H9 (cell line): ENCODE measurements around the gene USF3. TPM values are rescaled to one million over a fixed set of nuclear protein-coding genes. Genes with fewer than 3 reads are reported as not detected.

Experiments
- DNase-seq: peaks from one replicate; pipeline ENCODE4 v3.0.0-alpha.2; 2017
- H2AFZ ChIP-seq: one replicate; pipeline ENCODE4 v1.6.1; 2013; ENCODE audit warnings: mild to moderate bottlenecking, low read length, control low read depth, moderate library complexity
- H2AK5ac ChIP-seq: 2 replicates; pipeline ENCODE4 v1.6.1; 2013; ENCODE audit warnings: low read length, control low read depth, mixed read lengths; ENCODE audit not compliant: insufficient read length
- H2BK120ac ChIP-seq: one replicate; pipeline ENCODE4 v1.6.1; 2013; ENCODE audit warnings: low read depth, mild to moderate bottlenecking, low read length, control low read depth, inconsistent platforms; ENCODE audit not compliant: poor library complexity, severe bottlenecking
- H2BK12ac ChIP-seq: 2 replicates; pipeline ENCODE4 v1.6.1; 2013; ENCODE audit warnings: low read length, control low read depth, mixed read lengths, low read depth; ENCODE audit not compliant: insufficient read length
- H2BK15ac ChIP-seq: 2 replicates; pipeline ENCODE4 v1.6.1; 2013; ENCODE audit warnings: low read depth, low read length, control low read depth
- H2BK20ac ChIP-seq: one replicate; pipeline ENCODE4 v1.6.1; 2013; ENCODE audit warnings: low read depth, mild to moderate bottlenecking, low read length, control low read depth, inconsistent platforms; ENCODE audit not compliant: poor library complexity, severe bottlenecking
- H2BK5ac ChIP-seq: 2 replicates; pipeline ENCODE4 v1.6.1; 2013; ENCODE audit warnings: low read length, control low read depth, mixed read lengths; ENCODE audit not compliant: insufficient read length
- H3K14ac ChIP-seq: 2 replicates; pipeline ENCODE4 v1.6.1; 2013; ENCODE audit warnings: low read length, control low read depth; ENCODE audit not compliant: insufficient read depth
- H3K18ac ChIP-seq: 2 replicates; pipeline ENCODE4 v1.6.1; 2013; ENCODE audit warnings: low read depth, mild to moderate bottlenecking, mixed read lengths, low read length, control low read depth; ENCODE audit not compliant: insufficient read length
- H3K23ac ChIP-seq: 2 replicates; pipeline ENCODE4 v1.6.1; 2013; ENCODE audit warnings: low read length, control low read depth, mixed read lengths, low read depth; ENCODE audit not compliant: insufficient read length
- H3K23me2 ChIP-seq: 2 replicates; pipeline ENCODE4 v1.6.1; 2013; ENCODE audit warnings: low read depth, mild to moderate bottlenecking, mixed read lengths, low read length, control low read depth; ENCODE audit not compliant: insufficient read length, poor library complexity, severe bottlenecking
- H3K27ac ChIP-seq: 2 replicates; pipeline ENCODE4 v1.5.1; 2013; ENCODE audit warnings: low read length, control low read depth, mixed read lengths, low read depth; ENCODE audit not compliant: insufficient read length
- H3K27me3 ChIP-seq: 2 replicates; pipeline ENCODE4 v1.6.1; 2013; ENCODE audit warnings: low read length, control low read depth, inconsistent platforms; ENCODE audit not compliant: insufficient read depth
- H3K4ac ChIP-seq: 2 replicates; pipeline ENCODE4 v1.6.1; 2013; ENCODE audit warnings: low read depth, mild to moderate bottlenecking, control low read depth, inconsistent platforms, low read length, moderate library complexity
- H3K4me1 ChIP-seq: 2 replicates; pipeline ENCODE4 v1.6.1; 2013; ENCODE audit warnings: low read length, control low read depth, inconsistent platforms; ENCODE audit not compliant: insufficient read depth
- H3K4me2 ChIP-seq: 2 replicates; pipeline ENCODE4 v1.6.1; 2013; ENCODE audit warnings: low read length, control low read depth, mixed read lengths; ENCODE audit not compliant: insufficient read length, insufficient read depth
- H3K56ac ChIP-seq: 2 replicates; pipeline ENCODE4 v1.6.1; 2013; ENCODE audit warnings: low read depth, mild to moderate bottlenecking, mixed read lengths, low read length, control low read depth; ENCODE audit not compliant: insufficient read length
- H3K79me1 ChIP-seq: 2 replicates; pipeline ENCODE4 v1.6.1; 2013; ENCODE audit warnings: low read depth, mild to moderate bottlenecking, moderate library complexity, low read length, control low read depth, inconsistent platforms; ENCODE audit not compliant: insufficient read depth, poor library complexity, severe bottlenecking
- H3K79me2 ChIP-seq: 2 replicates; pipeline ENCODE4 v1.6.1; 2013; ENCODE audit warnings: low read length, control low read depth, inconsistent platforms; ENCODE audit not compliant: insufficient read depth
- H3K9ac ChIP-seq: 2 replicates; pipeline ENCODE4 v1.6.1; 2013; ENCODE audit warnings: low read length, control low read depth, mixed read lengths; ENCODE audit not compliant: insufficient read length; ENCODE audit errors: extremely low read depth
- H3K9me3 ChIP-seq: one replicate; pipeline ENCODE4 v1.6.1; 2013; ENCODE audit warnings: low read depth, low read length, inconsistent platforms; ENCODE audit not compliant: control insufficient read depth
- H3T11ph ChIP-seq: one replicate; pipeline ENCODE4 v1.6.1; 2013; ENCODE audit warnings: mild to moderate bottlenecking, low read length, control low read depth, inconsistent platforms
- H4K20me1 ChIP-seq: one replicate; pipeline ENCODE4 v1.6.1; 2013; ENCODE audit not compliant: control insufficient read depth, insufficient read length, insufficient read depth
- H4K5ac ChIP-seq: 2 replicates; pipeline ENCODE4 v1.6.1; 2013; ENCODE audit warnings: low read depth, mild to moderate bottlenecking, mixed read lengths, low read length, control low read depth; ENCODE audit not compliant: insufficient read length
- H4K8ac ChIP-seq: replicated peaks from 2 replicates; pipeline ENCODE4 v1.6.1; 2013; ENCODE audit warnings: low read length, control low read depth, mixed read lengths, low read depth; ENCODE audit not compliant: insufficient read length
- H4K91ac ChIP-seq: 2 replicates; pipeline ENCODE4 v1.6.1; 2013; ENCODE audit warnings: low read depth, mild to moderate bottlenecking, moderate library complexity, mixed read lengths, low read length, control low read depth; ENCODE audit not compliant: insufficient read length
- H3K27ac Mint-ChIP-seq, 3 experiments: 2 replicates in 2 of 3; 3 replicates in 1 of 3; pipeline ENCODE4 v1.8.0; 2020 to 2021; ENCODE audit warnings: mixed read lengths in 3 of 3, mild to moderate bottlenecking in 1 of 3, moderate library complexity in 1 of 3
- H3K27me3 Mint-ChIP-seq: 2 replicates; pipeline ENCODE4 v1.8.0; 2021; ENCODE audit warnings: low read depth, mild to moderate bottlenecking, moderate library complexity, mixed read lengths
- H3K36me3 Mint-ChIP-seq, 3 experiments: 2 replicates in 2 of 3; 3 replicates in 1 of 3; pipeline ENCODE4 v1.8.0; 2020 to 2021; ENCODE audit warnings: low read depth in 3 of 3, mixed read lengths in 3 of 3; ENCODE audit not compliant: insufficient read depth in 1 of 3
- H3K4me1 Mint-ChIP-seq, 2 experiments: 2 replicates each; pipeline ENCODE4 v1.8.0; 2020; ENCODE audit warnings: mixed read lengths in 2 of 2
- H3K4me3 Mint-ChIP-seq, 2 experiments: 2 replicates in 1 of 2; 3 replicates in 1 of 2; pipeline ENCODE4 v1.8.0; 2020 to 2021; ENCODE audit warnings: mild to moderate bottlenecking in 2 of 2, mixed read lengths in 2 of 2, moderate library complexity in 1 of 2
- H3K9me3 Mint-ChIP-seq, 2 experiments: 2 replicates in 1 of 2; 3 replicates in 1 of 2; pipeline ENCODE4 v1.8.0; 2020; ENCODE audit warnings: mild to moderate bottlenecking in 2 of 2, mixed read lengths in 2 of 2, moderate library complexity in 1 of 2
- CTCF ChIP-seq: fragments of 200-600 bp; sonication (generic); conservative IDR thresholded peaks from 3 replicates; pipeline ENCODE4 v1.8.0; 2021; ENCODE audit warnings: antibody characterized with exemption, mild to moderate bottlenecking
- WGBS: extraction: QIAGEN DNeasy Blood & Tissue Kit; methylation state at CpG from one replicate; pipeline ENCODE4 v1.1.7; 2013; ENCODE audit warnings: missing lambda C conversion rate, low lambda C conversion rate, mixed read lengths; ENCODE audit not compliant: insufficient read length; ENCODE audit errors: extremely low coverage; 5-methylcytosine and 5-hydroxymethylcytosine counted together
- total RNA-seq: library from RNA; stranded (reverse); gene quantifications from 2 replicates; pipeline ENCODE4 v1.2.1, GENCODE V29; 2021

Gene USF3
- total RNA-seq, 1 experiment from 2014 or later = 13.8 TPM

DNA sequence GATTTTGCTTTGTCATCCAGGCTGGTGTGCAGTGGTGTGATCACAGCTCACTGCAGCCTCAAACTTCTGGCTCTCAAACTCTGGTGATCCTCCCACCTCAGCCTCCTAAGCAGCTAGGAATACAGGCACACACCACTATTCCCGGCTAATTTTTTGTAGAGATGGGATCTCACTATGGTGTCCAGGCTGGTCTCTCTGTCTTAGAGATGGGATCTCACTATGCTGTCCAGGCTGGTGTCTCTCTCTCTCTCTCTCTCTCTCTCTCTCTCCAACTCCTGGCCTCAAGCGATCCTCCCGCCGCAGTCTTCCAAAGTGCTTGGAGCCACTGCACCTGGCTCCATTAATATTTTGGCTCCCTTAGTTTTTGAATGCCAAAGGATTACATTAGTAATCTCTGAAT is 17.7 kb downstream of the USF3 start:
- WGBS = no CpG with 5 or more reads among the region's 4 CpGs
- Histone ChIP-seq H3K18ac (no peak overlapping the region), H3T11ph (no peak overlapping the region), H2AFZ (no peak overlapping the region), H3K4me1 (peaks cover 4% of the 10 kb centered on the region; the same call in 1 of the 2 replicates), H3K4me2 (no peak overlapping the region), H3K27me3 (no peaks in the 10 kb centered on the region), H4K91ac (no peak overlapping the region), H3K27ac (no peak overlapping the region), H2AK5ac (no peak overlapping the region), H4K8ac (no peak overlapping the region), H4K5ac (no peak overlapping the region), H2BK20ac (no peak overlapping the region), H2BK15ac (no peak overlapping the region), H2BK5ac (no peak overlapping the region), H3K79me2 (no peaks in the 10 kb centered on the region), H4K20me1 (no peaks in the 10 kb centered on the region), H3K56ac (no peak overlapping the region), H3K23ac (no peak overlapping the region), H3K23me2 (no peaks in the 10 kb centered on the region), H2BK120ac (no peak overlapping the region), H3K9me3 (no peaks in the 10 kb centered on the region), H3K4ac (no peak overlapping the region), H3K79me1 (no peaks in the 10 kb centered on the region), H2BK12ac (no peak overlapping the region), H3K9ac (no peak overlapping the region), H3K14ac (no peak overlapping the region)
- Mint-ChIP-seq H3K4me1 (peaks cover 12 to 15% of the 10 kb centered on the region in 2 experiments), H3K27ac (no peak overlapping the region), H3K4me3 (0 out of 5 replicates have a peak overlapping the region, but pooled peaks of 1 of the 2 experiments have one; percentile 12), H3K9me3 (peaks cover 2 to 10% of the 10 kb centered on the region in 2 experiments; a peak in 3 of 5 replicates), H3K27me3 (no peaks in the 10 kb centered on the region), H3K36me3 (peaks cover 14 to 37% (median 23%) of the 10 kb centered on the region in 3 experiments; a peak in 6 of 7 replicates)
- no peak for TF ChIP-seq CTCF
- DNase-seq = no peak
